Mesenchymal stem cell (in vitro differentiated cells and primary cell): Measurements from ENCODE around the gene SLC4A1AP.
"Not testable (repeated sequence)": the region's sequence is repeated elsewhere in the genome, so short reads cannot be mapped to it uniquely, and the experiment has no call there.

Experiments used
- DNase-seq: peaks from one replicate; pipeline ENCODE4 v3.0.0-alpha.2; 2013
- H2AFZ ChIP-seq: one replicate; pipeline ENCODE4 v1.6.1; 2013; ENCODE audit warnings: low read depth, mild to moderate bottlenecking, control low read depth, inconsistent platforms, low read length, moderate library complexity
- H2AK5ac ChIP-seq: 2 replicates; pipeline ENCODE4 v1.6.1; 2013; ENCODE audit warnings: low read length, moderate library complexity, mild to moderate bottlenecking, inconsistent platforms; ENCODE audit not compliant: severe bottlenecking
- H2BK120ac ChIP-seq: one replicate; pipeline ENCODE4 v1.6.1; 2013; ENCODE audit warnings: low read depth, mild to moderate bottlenecking, inconsistent platforms, low read length, moderate library complexity
- H2BK12ac ChIP-seq, 2 experiments: one replicate each; pipeline ENCODE4 v1.6.1; 2013; ENCODE audit warnings: inconsistent platforms in 2 of 2, low read length in 2 of 2, mild to moderate bottlenecking in 2 of 2, moderate library complexity in 2 of 2, control low read depth in 1 of 2
- H2BK15ac ChIP-seq: one replicate; pipeline ENCODE4 v1.6.1; 2013; ENCODE audit warnings: mild to moderate bottlenecking, low read depth, inconsistent platforms; ENCODE audit not compliant: poor library complexity, severe bottlenecking
- H2BK5ac ChIP-seq: 2 replicates; pipeline ENCODE4 v1.6.1; 2013; ENCODE audit warnings: low read depth, mild to moderate bottlenecking, low read length, control low read depth, inconsistent platforms; ENCODE audit not compliant: poor library complexity, severe bottlenecking
- H3K14ac ChIP-seq, 2 experiments: one replicate each; pipeline ENCODE4 v1.6.1; 2013; ENCODE audit warnings: inconsistent platforms in 2 of 2, low read length in 2 of 2, control low read depth in 1 of 2, mild to moderate bottlenecking in 1 of 2, moderate library complexity in 1 of 2
- H3K18ac ChIP-seq, 2 experiments: one replicate each; pipeline ENCODE4 v1.6.1; 2013; ENCODE audit warnings: inconsistent platforms in 2 of 2, low read length in 2 of 2, control low read depth in 1 of 2, low read depth in 1 of 2, mild to moderate bottlenecking in 1 of 2
- H3K23ac ChIP-seq, 2 experiments: one replicate each; pipeline ENCODE4 v1.6.1; 2013; ENCODE audit warnings: inconsistent platforms in 2 of 2, low read length in 2 of 2, mild to moderate bottlenecking in 2 of 2, moderate library complexity in 2 of 2, control low read depth in 1 of 2
- H3K27ac ChIP-seq: 2 replicates; pipeline ENCODE4 v1.5.1; 2013; ENCODE audit warnings: mild to moderate bottlenecking, moderate library complexity, low read length, control low read depth, inconsistent platforms; ENCODE audit not compliant: poor library complexity, severe bottlenecking
- H3K27me3 ChIP-seq, 2 experiments: 2 replicates each; pipeline versions ENCODE4 v1.6.1 to v1.7.0; 2013; ENCODE audit warnings: low read length in 2 of 2, mild to moderate bottlenecking in 2 of 2, moderate library complexity in 2 of 2, control low read depth in 1 of 2, inconsistent platforms in 1 of 2; ENCODE audit not compliant: control insufficient read depth in 1 of 2, insufficient read depth in 1 of 2
- H3K36me3 ChIP-seq, 2 experiments: 2 replicates each; pipeline versions ENCODE4 v1.6.1 to v1.7.0; 2013; ENCODE audit warnings: low read length in 2 of 2, control low read depth in 1 of 2, inconsistent platforms in 1 of 2, low read depth in 1 of 2, mild to moderate bottlenecking in 1 of 2; ENCODE audit not compliant: insufficient read depth in 2 of 2, control insufficient read depth in 1 of 2
- H3K4ac ChIP-seq, 2 experiments: one replicate each; pipeline ENCODE4 v1.6.1; 2013; ENCODE audit warnings: inconsistent platforms in 2 of 2, low read length in 2 of 2, mild to moderate bottlenecking in 2 of 2, moderate library complexity in 2 of 2, control low read depth in 1 of 2, low read depth in 1 of 2
- H3K4me1 ChIP-seq: 2 replicates; pipeline ENCODE4 v1.6.1; 2013; ENCODE audit warnings: low read depth, low read length, control low read depth; ENCODE audit not compliant: control insufficient read depth, insufficient read depth
- H3K4me2 ChIP-seq: 2 replicates; pipeline ENCODE4 v1.6.1; 2013; ENCODE audit warnings: low read length, mild to moderate bottlenecking, inconsistent platforms; ENCODE audit not compliant: poor library complexity, severe bottlenecking
- H3K4me3 ChIP-seq, 2 experiments: 2 replicates each; pipeline versions ENCODE4 v1.5.1 to v1.7.0; 2013; ENCODE audit warnings: low read length in 2 of 2, mild to moderate bottlenecking in 2 of 2, control low read depth in 1 of 2, low read depth in 1 of 2; ENCODE audit not compliant: insufficient read depth in 1 of 2
- H3K79me1 ChIP-seq: replicated peaks from 2 replicates; pipeline ENCODE4 v1.6.1; 2013; ENCODE audit warnings: mild to moderate bottlenecking, control low read depth, low read length, inconsistent platforms; ENCODE audit not compliant: poor library complexity, severe bottlenecking
- H3K9ac ChIP-seq: 2 replicates; pipeline ENCODE4 v1.7.0; 2013; ENCODE audit warnings: mild to moderate bottlenecking, low read length, moderate library complexity
- H3K9me3 ChIP-seq: 2 replicates; pipeline ENCODE4 v1.7.0; 2013; ENCODE audit warnings: mild to moderate bottlenecking, low read length; ENCODE audit not compliant: control insufficient read depth
- H4K8ac ChIP-seq: one replicate; pipeline ENCODE4 v1.6.1; 2013; ENCODE audit warnings: inconsistent platforms, mild to moderate bottlenecking, low read length, moderate library complexity
- H4K91ac ChIP-seq: one replicate; pipeline ENCODE4 v1.6.1; 2013; ENCODE audit warnings: mild to moderate bottlenecking, low read length, inconsistent platforms
- WGBS: methylation state at CpG from one replicate; pipeline ENCODE4 v1.1.7; 2013; ENCODE audit warnings: mixed read lengths; 5-methylcytosine and 5-hydroxymethylcytosine counted together

The SLC4A1AP gene

DNA sequence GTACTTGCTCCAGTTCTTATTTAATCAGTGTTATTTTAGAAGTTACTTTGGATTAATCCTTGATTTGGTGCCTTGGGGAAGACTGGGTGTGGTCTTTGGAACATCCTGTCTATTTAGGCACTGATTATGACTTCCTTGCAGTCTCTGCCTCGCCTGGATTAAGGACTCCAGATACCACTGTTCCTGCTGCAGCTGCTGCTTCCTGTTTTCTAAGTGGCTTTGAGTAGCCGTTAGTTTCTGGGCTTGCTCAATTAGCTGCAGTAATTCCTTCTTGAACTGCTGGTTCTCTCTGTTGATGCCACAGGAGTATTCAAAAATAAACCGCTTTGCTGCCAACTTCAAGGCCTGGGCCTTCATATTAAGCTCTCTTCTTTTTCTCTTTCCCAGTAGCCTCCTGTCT, 36.8 kb upstream of the SLC4A1AP start:
- not testable (repeated sequence) for H4K8ac ChIP-seq, H3K4me2 ChIP-seq, H3K9ac ChIP-seq, H4K91ac ChIP-seq, H3K4me3 ChIP-seq, H3K14ac ChIP-seq, H3K23ac ChIP-seq, H3K27me3 ChIP-seq, H2BK12ac ChIP-seq, H2BK5ac ChIP-seq, H3K18ac ChIP-seq, H3K4ac ChIP-seq, H3K9me3 ChIP-seq, H2AFZ ChIP-seq, H3K79me1 ChIP-seq, H2BK120ac ChIP-seq, H2BK15ac ChIP-seq, H3K4me1 ChIP-seq, H2AK5ac ChIP-seq
- WGBS: 22% methylated on average over 3 of the region's 3 CpGs
- peak; percentile 56 for DNase-seq
- peak overlapping the region; percentile 98 for H3K27ac ChIP-seq
- peaks cover 4 to 50% of the 10 kb centered on the region in 2 experiments for H3K36me3 ChIP-seq

DNA sequence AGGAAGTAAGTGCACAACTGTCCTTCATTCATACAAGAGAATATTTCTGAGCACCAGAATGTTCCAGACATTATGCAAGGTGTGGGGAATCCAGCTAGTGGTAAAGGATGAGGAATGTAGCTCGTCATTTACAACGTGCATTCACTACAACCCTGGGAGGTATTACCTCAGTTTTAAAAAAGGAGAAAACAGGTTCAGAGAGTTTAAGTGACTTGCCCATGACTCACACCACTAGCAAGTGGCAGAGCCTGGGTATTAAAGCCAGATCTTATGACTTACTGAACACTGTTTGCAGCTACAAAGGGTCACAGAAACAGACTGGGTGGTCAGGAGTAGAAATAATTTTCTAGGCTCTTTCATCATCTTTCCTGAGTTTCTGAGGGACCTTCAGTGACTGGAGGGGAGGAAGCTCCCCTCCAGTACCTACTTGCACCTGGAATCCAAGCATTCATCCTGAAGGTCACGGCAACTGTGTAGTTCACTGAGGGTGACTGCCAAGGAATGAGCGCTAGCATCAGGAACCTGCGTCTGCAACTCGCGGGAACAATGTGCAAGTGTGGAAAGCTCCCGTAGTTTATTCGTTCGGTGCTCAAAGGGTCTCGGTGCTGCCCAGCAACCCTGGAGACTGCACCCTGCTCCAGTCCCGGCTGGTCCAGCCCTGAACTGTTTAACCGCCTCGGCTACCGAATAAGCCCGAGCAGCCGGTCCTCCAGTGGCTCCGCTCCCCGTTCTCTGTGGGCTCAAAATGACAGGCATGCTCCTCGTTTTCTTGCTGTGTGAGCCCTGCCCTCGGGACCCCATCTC, 35.5 kb upstream of the SLC4A1AP start:
- peak overlapping the region; percentile 98 for H3K4me2 ChIP-seq
- H3K27me3 ChIP-seq: no peaks in the 10 kb centered on the region
- H2BK15ac ChIP-seq: peak overlapping the region; percentile 74
- H3K9ac ChIP-seq: peak overlapping the region; percentile 97
- H3K14ac ChIP-seq: peak overlapping the region in 1 of 2 experiments; percentile 62
- WGBS: 4% methylated on average over 16 of the region's 21 CpGs
- peak overlapping the region in 1 of 2 experiments; percentile 30 for H3K23ac ChIP-seq
- peak overlapping the region; percentile 98 for H2BK5ac ChIP-seq
- H4K8ac ChIP-seq: peak overlapping the region; percentile 72
- peak overlapping the region; percentile 66 for H4K91ac ChIP-seq
- H2BK120ac ChIP-seq: no peak overlapping the region
- H3K27ac ChIP-seq: peak overlapping the region; percentile 98
- H3K79me1 ChIP-seq: peaks cover 9% of the 10 kb centered on the region
- H2BK12ac ChIP-seq: no peak overlapping the region
- H3K18ac ChIP-seq: peak overlapping the region; percentile 49 to 82
- DNase-seq: peak; percentile 96
- peak overlapping the region; percentile 75 to 95 for H3K4me3 ChIP-seq
- H2AFZ ChIP-seq: no peak overlapping the region
- peak overlapping the region; percentile 40 for H2AK5ac ChIP-seq
- H3K9me3 ChIP-seq: no peaks in the 10 kb centered on the region
- H3K36me3 ChIP-seq: peaks cover 4 to 50% of the 10 kb centered on the region in 2 experiments
- H3K4me1 ChIP-seq: peaks cover 6% of the 10 kb centered on the region
- H3K4ac ChIP-seq: peak overlapping the region; percentile 79 to 80

DNA sequence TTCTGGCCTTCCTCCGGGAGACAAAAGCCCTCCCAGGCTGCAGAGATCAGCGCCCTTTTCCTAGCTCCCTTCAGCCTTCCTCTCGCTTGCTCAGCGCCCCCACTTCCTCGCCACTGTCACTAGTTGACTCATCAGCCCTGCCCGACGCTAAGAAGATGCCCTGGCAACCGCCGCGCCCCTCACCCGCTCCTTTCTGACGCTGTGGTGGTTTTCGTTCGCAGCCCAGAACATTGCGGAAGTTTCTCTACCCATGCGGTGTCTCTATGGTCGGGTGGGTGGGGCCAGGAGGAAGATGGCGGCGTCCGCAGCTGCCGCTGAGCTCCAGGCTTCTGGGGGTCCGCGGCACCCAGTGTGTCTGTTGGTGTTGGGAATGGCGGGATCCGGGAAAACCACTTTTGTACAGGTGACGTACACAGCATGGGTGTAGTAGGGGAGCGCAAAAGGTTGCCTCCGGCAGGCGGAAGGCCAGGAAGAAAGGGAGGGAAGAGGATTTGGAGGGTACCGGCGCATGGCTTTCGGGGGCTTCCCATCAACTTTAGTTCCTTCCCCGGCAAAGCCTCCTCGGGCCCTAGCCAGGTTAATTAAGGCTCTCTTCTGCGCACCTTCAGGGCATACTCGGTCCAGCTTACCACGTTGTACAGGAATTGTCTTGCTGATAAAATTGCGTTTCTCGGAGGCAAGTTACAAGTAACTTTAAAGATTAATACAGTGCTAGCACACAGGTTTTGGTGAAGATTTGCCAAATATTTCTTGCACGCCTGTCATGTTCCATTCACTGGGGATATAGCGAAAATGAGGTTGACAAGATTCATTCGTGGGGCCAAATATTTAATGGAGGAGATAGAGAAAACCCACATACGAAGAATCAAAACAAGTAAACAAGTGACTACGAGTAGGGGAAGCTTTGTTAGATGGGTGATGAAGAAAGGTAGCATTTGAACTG, 34.7 kb upstream of the SLC4A1AP start, which contains the start of the genes CCDC121 and GPN1:
Gene CCDC121 (minus strand): TSS at position 246 of the 943 bp plus-strand sequence. CDS start 1,213 bp downstream, outside the sequence.
Gene GPN1 (plus strand): TSS at position 284 of the 943 bp plus-strand sequence. CDS start 9 bp downstream, at position 293.
- 2% methylated on average over 42 of the region's 44 CpGs for WGBS

More for the DNA sequence above, 34.7 kb upstream of the SLC4A1AP start, which contains the start of the genes CCDC121 and GPN1:
- peaks cover 7 to 50% of the 10 kb centered on the region in 2 experiments for H3K36me3 ChIP-seq
- H3K4me1 ChIP-seq: peaks cover 6% of the 10 kb centered on the region
- H4K91ac ChIP-seq: peak within 1 kb of the TSS; percentile 66
- H3K9me3 ChIP-seq: no peaks in the 10 kb centered on the region
- peak within 1 kb of the TSS; percentile 80 to 92 for H3K4ac ChIP-seq
- peak within 1 kb of the TSS; percentile 97 for H3K9ac ChIP-seq
- H2BK120ac ChIP-seq: no peak within 1 kb of the TSS
- peak within 1 kb of the TSS; percentile 75 to 95 for H3K4me3 ChIP-seq
- peak within 1 kb of the TSS in 1 of 2 experiments; percentile 89 for H3K14ac ChIP-seq
- H3K27me3 ChIP-seq: no peaks in the 10 kb centered on the region
- H3K4me2 ChIP-seq: peak within 1 kb of the TSS; percentile 98
- peak within 1 kb of the TSS; percentile 74 to 88 for H3K18ac ChIP-seq
- H2BK5ac ChIP-seq: peak within 1 kb of the TSS; percentile 98
- peak within 1 kb of the TSS; percentile 72 for H4K8ac ChIP-seq
- H3K23ac ChIP-seq: peak within 1 kb of the TSS in 1 of 2 experiments; percentile 46
- H3K27ac ChIP-seq: peak within 1 kb of the TSS; percentile 98
- peak within 1 kb of the TSS in 1 of 2 experiments; percentile 78 for H2BK12ac ChIP-seq
- H2BK15ac ChIP-seq: peak within 1 kb of the TSS; percentile 74
- H3K79me1 ChIP-seq: peaks cover 9% of the 10 kb centered on the region
- peak within 1 kb of the TSS; percentile 40 for H2AK5ac ChIP-seq
- H2AFZ ChIP-seq: peak within 1 kb of the TSS; percentile 100
- peak; percentile 97 for DNase-seq
